Sigmoid colon (tissue), 4 donors: Measurements from ENCODE around the gene HERC4.
"Not testable (repeated sequence)": the region's sequence is repeated elsewhere in the genome, so short reads cannot be mapped to it uniquely, and the experiment has no call there.

Source experiments
- EP300 ChIP-seq, 4 donors: sonication (generic); formaldehyde crosslinking; IDR thresholded peaks; one replicate each; pipeline ENCODE4 v1.6.1; 2017; ENCODE audit warnings: antibody characterized with exemption in 4 of 4
- POLR2A ChIP-seq, 2 donors: fragments of 450-650 bp; IDR thresholded peaks; one replicate each; pipeline ENCODE4 v1.6.1; 2016; ENCODE audit warnings: antibody characterized with exemption in 2 of 2, mild to moderate bottlenecking in 2 of 2, moderate library complexity in 2 of 2
- POLR2AphosphoS5 ChIP-seq, 4 donors: sonication (generic); formaldehyde crosslinking; IDR thresholded peaks; one replicate each; pipeline ENCODE4 v1.6.1; 2017; ENCODE audit warnings: antibody characterized with exemption in 4 of 4
- TF ChIP-seq, protein P1 (sequence below), 4 experiments: fragments of 450-650 bp in 3 of 4; fragments of 200-600 bp in 1 of 4; IDR thresholded peaks; one replicate each; pipeline ENCODE4 v1.5.1; 2016 to 2019; ENCODE audit warnings: antibody characterized with exemption in 4 of 4, mild to moderate bottlenecking in 3 of 4, moderate library complexity in 2 of 4

DNA sequence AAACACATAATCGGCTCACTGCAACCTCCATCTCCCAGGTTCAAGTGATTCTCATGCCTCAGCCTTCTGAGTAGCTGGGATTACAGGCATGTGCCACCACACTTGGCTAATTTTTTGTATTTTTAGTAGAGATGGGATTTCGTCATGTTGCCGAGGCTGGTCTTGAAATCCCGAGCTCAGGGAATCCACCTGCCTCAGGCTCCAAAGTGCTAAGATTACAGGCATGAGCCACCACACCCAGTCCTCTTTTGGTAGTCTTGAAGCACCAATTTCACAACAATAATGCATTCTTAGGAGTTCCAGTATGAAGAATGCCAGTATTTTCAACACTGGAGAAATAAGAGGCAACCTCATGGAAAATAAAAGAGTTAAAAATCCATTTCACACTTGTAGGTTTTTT, 109.0 kb downstream of the HERC4 start:
- TF ChIP-seq, protein P1, sequence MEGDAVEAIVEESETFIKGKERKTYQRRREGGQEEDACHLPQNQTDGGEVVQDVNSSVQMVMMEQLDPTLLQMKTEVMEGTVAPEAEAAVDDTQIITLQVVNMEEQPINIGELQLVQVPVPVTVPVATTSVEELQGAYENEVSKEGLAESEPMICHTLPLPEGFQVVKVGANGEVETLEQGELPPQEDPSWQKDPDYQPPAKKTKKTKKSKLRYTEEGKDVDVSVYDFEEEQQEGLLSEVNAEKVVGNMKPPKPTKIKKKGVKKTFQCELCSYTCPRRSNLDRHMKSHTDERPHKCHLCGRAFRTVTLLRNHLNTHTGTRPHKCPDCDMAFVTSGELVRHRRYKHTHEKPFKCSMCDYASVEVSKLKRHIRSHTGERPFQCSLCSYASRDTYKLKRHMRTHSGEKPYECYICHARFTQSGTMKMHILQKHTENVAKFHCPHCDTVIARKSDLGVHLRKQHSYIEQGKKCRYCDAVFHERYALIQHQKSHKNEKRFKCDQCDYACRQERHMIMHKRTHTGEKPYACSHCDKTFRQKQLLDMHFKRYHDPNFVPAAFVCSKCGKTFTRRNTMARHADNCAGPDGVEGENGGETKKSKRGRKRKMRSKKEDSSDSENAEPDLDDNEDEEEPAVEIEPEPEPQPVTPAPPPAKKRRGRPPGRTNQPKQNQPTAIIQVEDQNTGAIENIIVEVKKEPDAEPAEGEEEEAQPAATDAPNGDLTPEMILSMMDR (IDR thresholded peaks at IDR 0.05): not testable (repeated sequence)
- not testable (repeated sequence) for TF ChIP-seq POLR2AphosphoS5, POLR2A, EP300 (IDR thresholded peaks at IDR 0.05)
